DOHH2 (cell line): ENCODE results near the gene TFF2.

Experiments used
- H3F3A ChIP-seq: fragments of 200-600 bp; sonication (generic), shearing (Covaris generic); 2 replicates; pipeline ENCODE4 v1.6.0; 2016; ENCODE audit warnings: antibody characterized with exemption, mild to moderate bottlenecking; ENCODE audit not compliant: control insufficient read depth, insufficient read depth
- H3K27ac ChIP-seq: fragments of 200-600 bp; sonication (generic); 2 replicates; pipeline ENCODE4 v1.5.1; 2014; ENCODE audit warnings: low read depth, mild to moderate bottlenecking, low read length, moderate library complexity
- H3K27me3 ChIP-seq: fragments of 200-600 bp; sonication (generic); 2 replicates; pipeline ENCODE4 v1.6.1; 2014; ENCODE audit warnings: mild to moderate bottlenecking, low read length, mixed read lengths; ENCODE audit not compliant: control insufficient read depth
- H3K36me3 ChIP-seq: fragments of 200-600 bp; sonication (generic); 2 replicates; pipeline ENCODE4 v1.6.1; 2014; ENCODE audit warnings: mild to moderate bottlenecking, low read length, moderate library complexity, mixed read lengths; ENCODE audit not compliant: control insufficient read depth
- H3K4me1 ChIP-seq: fragments of 200-600 bp; sonication (generic); 2 replicates; pipeline ENCODE4 v1.6.1; 2014; ENCODE audit warnings: mild to moderate bottlenecking, low read length, mixed read lengths; ENCODE audit not compliant: control insufficient read depth
- H3K4me2 ChIP-seq: fragments of 200-600 bp; sonication (generic); 2 replicates; pipeline ENCODE4 v1.6.0; 2014; ENCODE audit warnings: mild to moderate bottlenecking, low read length, moderate library complexity
- H3K4me3 ChIP-seq: fragments of 200-600 bp; sonication (generic); 2 replicates; pipeline ENCODE4 v1.5.1; 2014; ENCODE audit warnings: mild to moderate bottlenecking, low read length, mixed read lengths
- H3K79me2 ChIP-seq: fragments of 200-600 bp; sonication (generic); 2 replicates; pipeline ENCODE4 v1.6.1; 2014; ENCODE audit warnings: mild to moderate bottlenecking, low read length, mixed read lengths; ENCODE audit not compliant: control insufficient read depth
- H3K9me2 ChIP-seq: fragments of 200-600 bp; sonication (generic); replicated peaks from 2 replicates; pipeline ENCODE4 v1.6.1; 2014; ENCODE audit warnings: mild to moderate bottlenecking, low read length, mixed read lengths; ENCODE audit not compliant: control insufficient read depth
- H3K9me3 ChIP-seq: fragments of 200-600 bp; sonication (generic); 2 replicates; pipeline ENCODE4 v1.6.1; 2014; ENCODE audit warnings: antibody characterized with exemption, low read length, mixed read lengths; ENCODE audit not compliant: control insufficient read depth, insufficient read depth
- H4K20me1 ChIP-seq: fragments of 200-600 bp; sonication (generic); 2 replicates; pipeline ENCODE4 v1.6.0; 2014; ENCODE audit warnings: low read depth, mild to moderate bottlenecking, antibody characterized with exemption, low read length, moderate library complexity; ENCODE audit not compliant: control insufficient read depth, insufficient read depth
- CTCF ChIP-seq: fragments of 200-600 bp; sonication (generic); IDR thresholded peaks from one replicate; pipeline ENCODE4 v1.5.1; 2014; ENCODE audit warnings: antibody characterized with exemption, mild to moderate bottlenecking, low read depth, low read length; ENCODE audit not compliant: poor library complexity, severe bottlenecking
- EZH2phosphoT487 ChIP-seq: fragments of 200-600 bp; sonication (generic); IDR thresholded peaks from 2 replicates; pipeline ENCODE4 v1.6.1; 2017; ENCODE audit warnings: borderline replicate concordance, mild to moderate bottlenecking, antibody characterized with exemption, low read length, moderate library complexity, mixed read lengths

The TFF2 gene

GRCh38 chr21:42343101-42343500 is 7.7 kb downstream of the TFF2 start:
- Histone ChIP-seq H3K79me2 (no peaks in the 10 kb centered on the region), H3K4me2 (no peak overlapping the region), H3K9me3 (no peaks in the 10 kb centered on the region), H3F3A (no peaks in the 10 kb centered on the region), H3K27me3 (no peaks in the 10 kb centered on the region; the same call in 1 of the 2 replicates), H3K9me2 (no peaks in the 10 kb centered on the region), H3K4me3 (no peak overlapping the region), H3K27ac (no peak overlapping the region), H3K4me1 (no peaks in the 10 kb centered on the region), H4K20me1 (no peaks in the 10 kb centered on the region), H3K36me3 (no peaks in the 10 kb centered on the region)
- TF ChIP-seq CTCF (no peak), EZH2phosphoT487 (no peak)

- no peak overlapping the region for H3K4me2 ChIP-seq
- H3K9me2 ChIP-seq = no peaks in the 10 kb centered on the region
- no peaks in the 10 kb centered on the region for H3K79me2 ChIP-seq
- no peaks in the 10 kb centered on the region for H3K9me3 ChIP-seq
- H3K27ac ChIP-seq = no peak overlapping the region
- peaks cover 8% of the 10 kb centered on the region for H3K27me3 ChIP-seq
- TF ChIP-seq EZH2phosphoT487 (no peak), CTCF (no peak)
- H3K36me3 ChIP-seq = no peaks in the 10 kb centered on the region
- H3K4me1 ChIP-seq = no peaks in the 10 kb centered on the region
- no peaks in the 10 kb centered on the region for H4K20me1 ChIP-seq
- no peak overlapping the region for H3K4me3 ChIP-seq
- no peaks in the 10 kb centered on the region for H3F3A ChIP-seq
These were observed 8.8 kb downstream of the TFF2 start for GRCh38 chr21:42341776-42342542.

- Histone ChIP-seq H3K4me2 (no peak overlapping the region), H3F3A (peaks cover 5% of the 10 kb centered on the region; the same call in 1 of the 2 replicates), H3K36me3 (no peaks in the 10 kb centered on the region), H3K79me2 (no peaks in the 10 kb centered on the region), H4K20me1 (no peaks in the 10 kb centered on the region), H3K4me1 (peaks cover 6% of the 10 kb centered on the region; the same call in 1 of the 2 replicates), H3K27me3 (peaks cover 15% of the 10 kb centered on the region), H3K4me3 (no peak overlapping the region), H3K27ac (no peak overlapping the region), H3K9me3 (no peaks in the 10 kb centered on the region), H3K9me2 (no peaks in the 10 kb centered on the region)
- TF ChIP-seq CTCF (no peak), EZH2phosphoT487 (no peak)
These were observed 10.4 kb downstream of the TFF2 start for GRCh38 chr21:42340187-42341050.
